ENCODE results near the gene TCEA2. TPM values are rescaled to one million over a fixed set of nuclear protein-coding genes. Genes with fewer than 3 reads are reported as not detected.

TCEA2 gene
- total RNA-seq, 1 experiment from 2014 or later: 38.5 TPM

DNA sequence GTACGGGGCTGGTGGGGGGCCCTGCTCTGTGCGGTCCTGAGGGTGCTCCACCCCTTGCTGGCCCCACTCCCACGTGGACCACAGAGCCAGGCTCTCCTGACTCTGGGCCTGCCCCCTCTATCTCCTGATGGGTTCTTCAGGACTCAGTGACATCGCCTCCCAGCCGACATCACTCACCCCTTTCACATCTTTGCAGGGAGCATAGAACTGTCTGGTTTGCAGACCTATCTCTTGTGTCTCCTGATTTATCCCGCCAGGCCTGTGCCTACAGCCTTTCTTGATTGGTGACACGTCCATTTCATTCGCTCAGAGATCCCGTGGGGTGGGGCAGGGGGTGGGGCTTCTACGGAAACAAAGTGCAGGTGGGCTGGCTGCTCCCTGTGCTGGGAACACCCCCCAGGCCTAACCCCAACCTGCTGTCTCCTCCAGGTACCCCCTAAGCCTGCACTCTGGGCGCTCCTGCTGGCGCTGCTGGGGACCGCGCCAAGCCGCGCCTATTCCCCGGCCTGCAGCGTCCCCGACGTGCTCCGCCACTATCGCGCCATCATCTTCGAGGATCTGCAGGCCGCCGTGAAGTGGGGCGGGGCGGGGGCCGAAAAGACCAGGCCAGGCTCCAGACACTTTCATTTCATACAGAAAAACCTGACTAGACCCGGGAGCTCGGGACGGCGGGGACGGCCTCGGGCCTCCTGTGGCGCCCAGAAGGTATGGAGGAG lies 25.3 kb upstream of the TCEA2 start:
- TF ChIP-seq, protein P1, sequence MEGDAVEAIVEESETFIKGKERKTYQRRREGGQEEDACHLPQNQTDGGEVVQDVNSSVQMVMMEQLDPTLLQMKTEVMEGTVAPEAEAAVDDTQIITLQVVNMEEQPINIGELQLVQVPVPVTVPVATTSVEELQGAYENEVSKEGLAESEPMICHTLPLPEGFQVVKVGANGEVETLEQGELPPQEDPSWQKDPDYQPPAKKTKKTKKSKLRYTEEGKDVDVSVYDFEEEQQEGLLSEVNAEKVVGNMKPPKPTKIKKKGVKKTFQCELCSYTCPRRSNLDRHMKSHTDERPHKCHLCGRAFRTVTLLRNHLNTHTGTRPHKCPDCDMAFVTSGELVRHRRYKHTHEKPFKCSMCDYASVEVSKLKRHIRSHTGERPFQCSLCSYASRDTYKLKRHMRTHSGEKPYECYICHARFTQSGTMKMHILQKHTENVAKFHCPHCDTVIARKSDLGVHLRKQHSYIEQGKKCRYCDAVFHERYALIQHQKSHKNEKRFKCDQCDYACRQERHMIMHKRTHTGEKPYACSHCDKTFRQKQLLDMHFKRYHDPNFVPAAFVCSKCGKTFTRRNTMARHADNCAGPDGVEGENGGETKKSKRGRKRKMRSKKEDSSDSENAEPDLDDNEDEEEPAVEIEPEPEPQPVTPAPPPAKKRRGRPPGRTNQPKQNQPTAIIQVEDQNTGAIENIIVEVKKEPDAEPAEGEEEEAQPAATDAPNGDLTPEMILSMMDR (IDR thresholded peaks at IDR 0.05): no peak
- TF ChIP-seq POLR2AphosphoS5 (IDR thresholded peaks at IDR 0.05; ENCODE audit: low read depth, low read length) (no peak), TCF7L2 (IDR thresholded peaks at IDR 0.05; ENCODE audit: low read depth, low read length) (no peak), SIN3A (IDR thresholded peaks at IDR 0.05; ENCODE audit: borderline replicate concordance, insufficient read depth, low read depth, low read length) (no peak)
- TF ChIP-seq, protein P2, sequence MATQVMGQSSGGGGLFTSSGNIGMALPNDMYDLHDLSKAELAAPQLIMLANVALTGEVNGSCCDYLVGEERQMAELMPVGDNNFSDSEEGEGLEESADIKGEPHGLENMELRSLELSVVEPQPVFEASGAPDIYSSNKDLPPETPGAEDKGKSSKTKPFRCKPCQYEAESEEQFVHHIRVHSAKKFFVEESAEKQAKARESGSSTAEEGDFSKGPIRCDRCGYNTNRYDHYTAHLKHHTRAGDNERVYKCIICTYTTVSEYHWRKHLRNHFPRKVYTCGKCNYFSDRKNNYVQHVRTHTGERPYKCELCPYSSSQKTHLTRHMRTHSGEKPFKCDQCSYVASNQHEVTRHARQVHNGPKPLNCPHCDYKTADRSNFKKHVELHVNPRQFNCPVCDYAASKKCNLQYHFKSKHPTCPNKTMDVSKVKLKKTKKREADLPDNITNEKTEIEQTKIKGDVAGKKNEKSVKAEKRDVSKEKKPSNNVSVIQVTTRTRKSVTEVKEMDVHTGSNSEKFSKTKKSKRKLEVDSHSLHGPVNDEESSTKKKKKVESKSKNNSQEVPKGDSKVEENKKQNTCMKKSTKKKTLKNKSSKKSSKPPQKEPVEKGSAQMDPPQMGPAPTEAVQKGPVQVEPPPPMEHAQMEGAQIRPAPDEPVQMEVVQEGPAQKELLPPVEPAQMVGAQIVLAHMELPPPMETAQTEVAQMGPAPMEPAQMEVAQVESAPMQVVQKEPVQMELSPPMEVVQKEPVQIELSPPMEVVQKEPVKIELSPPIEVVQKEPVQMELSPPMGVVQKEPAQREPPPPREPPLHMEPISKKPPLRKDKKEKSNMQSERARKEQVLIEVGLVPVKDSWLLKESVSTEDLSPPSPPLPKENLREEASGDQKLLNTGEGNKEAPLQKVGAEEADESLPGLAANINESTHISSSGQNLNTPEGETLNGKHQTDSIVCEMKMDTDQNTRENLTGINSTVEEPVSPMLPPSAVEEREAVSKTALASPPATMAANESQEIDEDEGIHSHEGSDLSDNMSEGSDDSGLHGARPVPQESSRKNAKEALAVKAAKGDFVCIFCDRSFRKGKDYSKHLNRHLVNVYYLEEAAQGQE (IDR thresholded peaks at IDR 0.05; ENCODE audit: insufficient read depth in 1 of 2, low read depth in 2 of 2, low read length in 1 of 2): no peak
- H3K27me3 ChIP-seq (ENCODE audit: control insufficient read depth, insufficient read depth, low read length): no peaks in the 10 kb centered on the region
- H3K36me3 ChIP-seq (ENCODE audit: control insufficient read depth, insufficient read depth, low read length): 0 out of 2 replicates have a peak, but pooled peaks cover 2% of the 10 kb centered on the region
- DNase-seq (ENCODE audit: low read depth, low spot score) (no peak), ATAC-seq (peak; percentile 14)
- no TSS peak for BruUV-seq (replicated peaks)
- H3K9me3 ChIP-seq (ENCODE audit: control insufficient read depth, insufficient read depth, low read depth, low read length): no peaks in the 10 kb centered on the region
- CTCF ChIA-PET: interaction anchor here (0.7 to 2.2 kb wide), 7 partner anchors 8 to 58 kb away, joined by 3 to 14 read pairs (median 4); partner anchors contain the start of genes PRPF6 and SAMD10
- in situ Hi-C loops (cut with HindIII; ENCODE audit: low pct_unique_long_range_greater_than_20kb, low sequenced_read_pairs): no loop called here
- peaks cover 35% of the 10 kb centered on the region for H3K4me1 ChIP-seq (ENCODE audit: control insufficient read depth, insufficient read depth, low read length)
- H3K4me3 ChIP-seq (ENCODE audit: low read depth in 2 of 2, low read length in 2 of 2): peak overlapping the region; percentile 43 to 58
- intact Hi-C loops (cut with micrococcal nuclease; ENCODE audit: unreplicated experiment): no loop called here
- POLR2A ChIA-PET: no interaction called here
- H3K27ac ChIP-seq (ENCODE audit: low read length): no peak overlapping the region

DNA sequence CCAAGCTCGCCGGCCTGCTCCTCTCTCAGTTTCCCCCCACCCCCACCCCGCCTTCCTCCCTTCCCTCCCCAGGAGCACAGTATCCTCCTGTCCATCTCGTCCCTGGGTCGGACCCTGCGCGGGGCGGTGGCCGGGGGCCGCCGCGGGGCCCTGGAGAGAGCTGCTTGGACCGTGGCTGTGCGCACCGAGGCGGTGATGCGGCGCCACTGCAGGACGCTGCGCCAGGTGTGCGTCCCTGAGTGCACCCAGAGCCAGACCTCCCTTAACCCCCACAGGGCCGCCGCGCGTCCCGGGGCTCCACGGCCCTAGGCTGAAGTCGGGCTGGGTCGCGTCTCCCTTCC lies 24.8 kb upstream of the TCEA2 start:
- no TSS peak for BruUV-seq (replicated peaks)
- no peak for DNase-seq (ENCODE audit: low read depth, low spot score)

More for the DNA sequence above, 24.8 kb upstream of the TCEA2 start:
- Histone ChIP-seq H3K36me3 (ENCODE audit: control insufficient read depth, insufficient read depth, low read length) (0 out of 2 replicates have a peak, but pooled peaks cover 2% of the 10 kb centered on the region), H3K27ac (ENCODE audit: low read length) (no peak overlapping the region), H3K27me3 (ENCODE audit: control insufficient read depth, insufficient read depth, low read length) (no peaks in the 10 kb centered on the region), H3K4me1 (ENCODE audit: control insufficient read depth, insufficient read depth, low read length) (peaks cover 35% of the 10 kb centered on the region), H3K9me3 (ENCODE audit: control insufficient read depth, insufficient read depth, low read depth, low read length) (no peaks in the 10 kb centered on the region), H3K4me3 (ENCODE audit: low read depth in 2 of 2, low read length in 2 of 2) (peak overlapping the region; percentile 43 to 58)
- intact Hi-C loops (cut with micrococcal nuclease; ENCODE audit: unreplicated experiment): no loop called here
- ATAC-seq: peak; percentile 66
- TF ChIP-seq POLR2AphosphoS5 (IDR thresholded peaks at IDR 0.05; ENCODE audit: low read depth, low read length) (no peak), SIN3A (IDR thresholded peaks at IDR 0.05; ENCODE audit: borderline replicate concordance, insufficient read depth, low read depth, low read length) (no peak), TCF7L2 (IDR thresholded peaks at IDR 0.05; ENCODE audit: low read depth, low read length) (no peak)
- POLR2A ChIA-PET: no interaction called here
- in situ Hi-C loops (cut with HindIII; ENCODE audit: low pct_unique_long_range_greater_than_20kb, low sequenced_read_pairs): no loop called here
- CTCF ChIA-PET: interaction anchor here (0.7 to 2.2 kb wide), 7 partner anchors 8 to 58 kb away, joined by 3 to 14 read pairs (median 4); partner anchors contain the start of genes PRPF6, SAMD10 and TCEA2

Measured in Panc1 (cell line).